ENCODE data around the gene SPOCK1.

- TF ChIP-seq POLR2A (IDR thresholded peaks at IDR 0.05; ENCODE audit: low read length) = no peak
- TF ChIP-seq POLR2AphosphoS2 (conservative IDR thresholded peaks at IDR 0.05; ENCODE audit: low read length) = no peak
- TF ChIP-seq RCOR1 (IDR thresholded peaks at IDR 0.05; ENCODE audit: low read depth, low read length) = no peak
- no peak for TF ChIP-seq TP53 (CRISPR knock-in tag; IDR thresholded peaks at IDR 0.05)
- TF ChIP-seq CHD2 (IDR thresholded peaks at IDR 0.05; ENCODE audit: low read length, partially characterized antibody) = no peak
- TF ChIP-seq SREBF2 (IDR thresholded peaks at IDR 0.05) = no peak
- TF ChIP-seq CTCF (IDR thresholded peaks at IDR 0.05) = no peak
Observed at GRCh38 chr5:137174196-137174595, 324.9 kb downstream of the SPOCK1 start.
